NCI-H1694 treated with DMSO at 0.1 percent for 48 hours (cell line): ENCODE data around the gene IFI6.
"Not testable (repeated sequence)": the region's sequence is repeated elsewhere in the genome, so short reads cannot be mapped to it uniquely, and the experiment has no call there.

Source experiments
- DNase-seq: peaks from one replicate; lab custom pipeline; 2025; lab: John Stamatoyannopoulos, UW

IFI6 gene

GRCh38 chr1:27650539-27651175, 21.3 kb downstream of the IFI6 start:
- no peak for DNase-seq

- no peak for DNase-seq
Measured at GRCh38 chr1:27650171-27650538, 21.8 kb downstream of the IFI6 start.

GRCh38 chr1:27649306-27649635, 22.7 kb downstream of the IFI6 start:
- no peak for DNase-seq

- no peak for DNase-seq
Measured at GRCh38 chr1:27648602-27649305, 23.2 kb downstream of the IFI6 start.

- DNase-seq, result no peak
Measured at GRCh38 chr1:27647328-27647727, 24.7 kb downstream of the IFI6 start.

GRCh38 chr1:27646676-27647075, 25.3 kb downstream of the IFI6 start:
- DNase-seq, result no peak

GRCh38 chr1:27645071-27645415, 26.9 kb downstream of the IFI6 start:
- no peak for DNase-seq

- DNase-seq, result no peak
Measured at GRCh38 chr1:27644369-27645070, 27.5 kb downstream of the IFI6 start.

- DNase-seq, result no peak
Measured at GRCh38 chr1:27643600-27644368, 28.2 kb downstream of the IFI6 start.

- not testable (repeated sequence) for DNase-seq
Measured at GRCh38 chr1:27640514-27640913, 31.5 kb downstream of the IFI6 start.

- no peak for DNase-seq
Measured at GRCh38 chr1:27638805-27639204, 33.2 kb downstream of the IFI6 start.

GRCh38 chr1:27638047-27638734, 33.8 kb downstream of the IFI6 start:
- no peak for DNase-seq

GRCh38 chr1:27635396-27636142, 36.4 kb downstream of the IFI6 start:
- DNase-seq, result no peak

- no peak for DNase-seq
Measured at GRCh38 chr1:27634985-27635367, 37.0 kb downstream of the IFI6 start, which contains the start of gene FGR. FGR (minus strand) TSS chr1:27635185; CDS start chr1:27623916, 11,269 bp downstream.

- no peak for DNase-seq
Measured at GRCh38 chr1:27634177-27634984, 37.6 kb downstream of the IFI6 start.

GRCh38 chr1:27633640-27634176, 38.3 kb downstream of the IFI6 start:
- no peak for DNase-seq

GRCh38 chr1:27633298-27633610, 38.7 kb downstream of the IFI6 start:
- no peak for DNase-seq

- no peak for DNase-seq
Measured at GRCh38 chr1:27632387-27633297, 39.4 kb downstream of the IFI6 start.

GRCh38 chr1:27630859-27631491, 41.0 kb downstream of the IFI6 start:
- no peak for DNase-seq
